ENCODE results near the gene SPHK1.
A peak's percentile ranks its signal among the peaks of the same experiment; 100 is the strongest.

The SPHK1 gene

DNA sequence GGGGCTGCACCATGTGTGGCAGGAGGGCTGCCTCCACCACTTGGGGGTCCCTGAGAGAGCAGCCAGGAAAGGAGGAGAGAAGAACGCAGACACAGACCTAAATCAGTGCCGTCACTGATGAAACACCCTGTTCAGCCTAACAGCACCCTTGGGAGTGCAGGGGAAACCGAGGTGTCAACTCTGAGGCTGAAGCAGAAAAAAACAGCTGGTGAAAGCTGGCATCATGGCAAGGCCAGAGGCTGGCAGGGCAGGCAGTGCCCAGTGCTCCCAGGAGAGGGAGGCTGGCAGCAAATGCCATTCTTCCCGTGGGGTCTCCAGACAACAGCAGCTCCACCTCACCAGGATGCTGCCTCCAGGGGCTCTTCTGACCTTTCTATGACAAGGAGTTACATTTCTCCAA lies 23.1 kb downstream of the SPHK1 start:
- no peak for DNase-seq (ENCODE audit: low spot score)

DNA sequence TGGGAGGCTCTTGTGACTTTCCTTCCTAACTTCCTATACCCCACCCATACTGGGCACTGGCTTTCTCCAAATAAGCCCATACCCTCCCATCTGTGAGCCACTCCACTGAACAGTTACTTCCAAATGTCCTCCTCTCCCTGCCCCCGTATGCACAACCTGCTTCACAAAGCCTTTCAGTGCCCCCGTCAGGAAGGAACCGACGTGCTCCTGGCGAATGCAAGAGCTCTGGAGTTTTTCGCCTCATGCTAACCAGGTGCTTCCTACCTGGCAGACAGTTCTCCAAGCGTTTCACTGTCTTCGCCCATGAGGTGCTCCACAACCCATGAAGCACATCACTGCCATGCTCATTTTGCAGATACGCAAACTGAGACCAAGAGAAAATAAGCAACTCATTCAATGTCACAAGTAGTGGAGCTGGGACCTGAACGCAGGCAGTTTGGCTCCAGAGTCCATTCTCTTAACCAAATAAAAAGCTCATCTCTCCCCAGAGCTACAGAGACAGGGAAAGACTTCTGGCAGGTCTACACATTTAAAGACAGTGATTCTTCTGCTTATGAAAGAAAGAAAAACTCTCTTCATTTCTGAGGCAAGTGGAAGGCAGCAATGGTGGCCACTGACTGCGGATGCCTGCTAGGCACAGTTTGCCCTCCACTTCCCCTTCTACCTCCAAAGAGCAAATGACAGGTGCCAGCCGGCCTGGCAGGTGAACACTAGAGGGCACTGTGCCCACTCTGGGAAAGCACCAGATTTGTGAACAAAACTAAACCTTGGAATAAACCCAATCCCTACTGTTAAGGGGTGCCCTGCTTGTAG lies 23.8 kb downstream of the SPHK1 start:
- DNase-seq (ENCODE audit: low spot score): peak; percentile 68

DNA sequence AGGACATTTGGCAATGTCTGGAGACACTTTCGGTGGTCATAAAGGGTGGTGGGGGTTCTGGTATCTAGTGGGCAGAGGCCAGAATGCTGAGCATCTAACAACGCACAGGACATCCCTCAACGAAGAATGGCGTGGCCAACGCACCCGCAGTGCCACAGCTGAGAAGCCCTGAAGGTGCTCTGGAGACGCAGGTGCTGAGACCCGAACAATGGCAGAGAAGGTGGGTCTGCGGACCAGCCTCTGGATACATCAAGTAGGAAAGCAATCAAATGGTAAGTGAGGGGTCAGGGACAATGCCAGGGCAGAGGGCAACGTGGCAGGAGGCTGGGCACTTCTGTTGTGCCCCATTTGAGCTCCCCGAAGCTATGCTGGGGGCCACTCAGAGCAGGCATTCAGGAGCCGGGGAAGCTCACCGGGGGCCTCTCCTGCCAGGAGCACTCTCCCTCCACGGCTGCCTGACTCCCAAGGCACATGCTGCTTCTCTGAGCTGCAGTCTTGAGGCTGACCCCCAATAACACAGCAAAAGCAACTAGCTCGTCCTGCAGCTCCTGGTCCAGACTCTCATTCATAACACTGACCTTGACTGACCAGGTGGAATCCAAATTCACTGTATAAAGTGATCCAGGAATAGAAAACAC lies 26.0 kb downstream of the SPHK1 start:
- no peak for DNase-seq (ENCODE audit: low spot score)

DNA sequence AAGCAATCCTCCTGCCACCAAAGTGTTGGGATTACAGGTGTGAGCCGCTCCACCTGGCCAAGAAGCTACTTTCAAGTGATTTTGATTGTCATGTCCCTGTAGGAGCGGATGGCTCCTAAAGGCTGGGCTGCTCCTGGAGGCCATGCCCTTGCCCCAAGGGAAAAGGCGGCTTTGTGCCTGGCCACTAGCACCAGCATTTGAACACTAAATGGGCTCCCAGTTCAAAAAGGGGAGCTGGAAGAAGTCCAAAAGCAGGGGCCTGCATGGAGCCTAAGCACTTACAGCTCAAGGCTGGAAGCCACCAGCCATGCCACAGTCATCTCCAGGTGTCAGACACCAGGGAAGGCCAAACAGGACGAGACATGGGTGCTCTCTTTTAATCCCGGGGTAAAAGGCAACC lies 26.8 kb downstream of the SPHK1 start:
- DNase-seq (ENCODE audit: low spot score): no peak

DNA sequence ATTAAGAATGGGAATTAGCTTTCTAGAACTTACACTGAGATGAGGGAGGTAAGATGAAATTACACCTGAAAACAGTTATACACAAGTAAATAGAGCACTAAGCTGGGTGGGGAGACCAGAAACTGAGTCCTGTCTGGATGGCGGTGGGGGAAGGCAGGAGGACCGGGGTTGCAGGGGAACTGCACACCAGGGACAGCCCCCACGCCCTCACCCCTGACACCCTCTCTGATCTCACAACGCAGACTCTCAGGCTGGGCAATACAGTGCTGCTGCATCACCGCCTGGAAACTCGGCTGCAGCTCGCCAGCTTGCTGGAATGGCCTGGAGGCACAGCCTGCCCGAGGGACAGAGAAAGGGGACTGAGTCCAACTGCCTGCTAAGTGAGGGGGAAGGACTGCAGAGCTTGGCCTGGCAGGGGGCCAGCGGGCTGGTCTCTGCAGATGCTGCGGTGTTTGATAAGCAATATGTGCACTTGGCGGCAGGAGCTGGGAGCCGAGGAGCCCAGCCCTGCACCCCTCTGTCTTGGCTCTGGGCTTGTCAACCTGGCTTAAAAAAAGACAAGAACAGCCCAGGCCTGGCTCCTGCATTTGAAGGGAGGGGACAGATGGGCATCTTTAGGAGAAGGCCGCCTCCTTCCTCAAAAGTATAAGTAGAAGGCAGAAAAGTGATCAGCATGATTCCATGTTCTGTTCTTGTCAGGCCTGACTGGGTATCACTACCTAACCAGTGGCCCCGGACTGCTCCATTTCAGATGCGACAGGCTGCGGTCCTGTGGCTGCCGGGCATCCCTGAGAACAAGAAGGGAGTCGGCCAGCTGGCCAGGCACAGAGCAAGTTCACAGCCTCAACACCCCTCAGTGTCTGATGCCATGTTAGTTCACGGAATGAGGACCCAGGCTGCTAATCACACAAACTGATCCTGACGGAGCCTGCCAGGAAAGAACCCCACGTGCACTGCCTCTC lies 30.2 kb downstream of the SPHK1 start:
- DNase-seq (ENCODE audit: low spot score): no peak

DNA sequence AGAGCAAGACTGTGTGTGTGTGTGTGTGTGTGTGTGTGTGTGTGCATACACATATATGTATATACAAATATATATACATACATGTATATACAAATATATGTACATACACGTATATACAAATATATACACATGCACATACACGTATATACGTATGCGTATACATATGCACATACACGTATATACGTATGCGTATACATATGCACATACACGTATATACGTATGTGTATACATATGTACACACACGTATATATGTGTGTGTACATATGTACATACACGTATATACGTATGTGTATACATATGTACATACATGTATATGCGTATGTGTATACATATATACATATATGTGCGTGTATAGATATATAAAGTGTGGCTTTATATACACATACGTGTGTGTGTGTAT lies 31.4 kb downstream of the SPHK1 start:
- DNase-seq (ENCODE audit: low spot score): no peak

DNA sequence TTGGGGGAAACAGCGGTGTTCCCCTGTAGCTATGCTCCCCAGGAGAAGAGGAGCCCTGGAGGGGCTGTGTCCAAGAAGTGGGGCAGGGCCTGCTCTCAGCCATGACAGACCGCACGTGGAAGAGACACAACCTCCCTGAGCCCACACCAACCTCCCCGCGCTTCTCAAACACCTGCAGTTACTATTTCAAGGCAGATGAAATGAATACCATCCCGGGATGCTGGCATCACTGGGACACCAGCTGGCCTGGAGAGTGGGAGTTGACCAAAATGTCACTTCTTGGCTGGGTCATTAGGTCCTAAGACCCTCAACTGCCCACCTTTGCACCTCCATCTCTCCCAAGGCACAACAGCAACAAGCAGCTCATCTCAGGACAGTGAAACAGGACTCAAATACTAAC lies 32.0 kb downstream of the SPHK1 start:
- no peak for DNase-seq (ENCODE audit: low spot score)

DNA sequence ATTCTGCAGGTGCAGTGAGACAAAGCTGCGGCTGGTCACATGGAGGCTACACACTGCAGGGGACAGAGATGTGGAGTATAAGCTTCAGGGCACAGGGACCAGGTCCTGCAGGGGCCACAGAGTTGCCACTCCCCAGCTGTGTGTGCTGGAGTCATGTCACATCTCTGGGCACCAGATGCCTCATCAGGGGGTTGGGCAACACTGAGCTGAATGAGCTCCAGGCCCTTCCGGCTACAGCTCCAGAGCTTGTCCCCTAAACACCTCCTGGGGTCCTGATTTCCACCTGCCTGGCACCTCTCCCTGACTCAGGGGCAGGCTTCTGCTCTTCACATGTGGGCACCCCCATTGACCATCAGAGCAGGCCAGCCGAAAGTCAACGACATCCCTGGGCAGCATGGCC lies 32.5 kb downstream of the SPHK1 start:
- no peak for DNase-seq (ENCODE audit: low spot score)

DNA sequence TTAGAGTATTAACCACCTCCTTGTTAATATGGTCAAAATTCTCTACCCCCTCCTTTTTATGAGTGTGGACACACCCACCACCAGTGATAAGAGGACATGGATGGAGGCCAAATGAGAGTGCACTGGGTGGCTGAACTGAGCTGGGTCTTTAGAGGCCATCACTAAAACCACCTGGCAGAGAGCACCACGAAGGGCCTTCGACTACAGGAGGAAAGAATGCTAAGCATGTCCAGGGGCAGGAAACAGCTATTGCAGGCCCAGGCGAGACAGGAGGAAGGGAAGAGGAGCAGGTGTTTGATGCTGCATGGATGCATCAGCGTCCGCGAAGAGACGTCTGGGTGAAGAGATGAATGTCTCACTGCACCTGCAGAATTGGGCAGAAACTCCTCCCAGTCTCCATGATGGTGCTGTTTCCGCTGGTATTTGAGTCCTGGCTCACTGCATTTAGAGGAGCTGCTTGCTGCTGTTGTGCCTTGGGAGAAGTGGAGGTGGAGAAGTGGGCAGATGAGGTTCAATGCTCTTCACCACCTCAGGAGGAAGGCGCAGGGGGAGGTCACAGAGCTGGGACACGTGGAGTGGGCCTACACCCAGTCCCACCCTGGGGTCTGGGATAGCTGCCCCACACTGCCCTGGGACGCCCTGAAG lies 33.2 kb downstream of the SPHK1 start:
- peak; percentile 15 for DNase-seq (ENCODE audit: low spot score)

DNA sequence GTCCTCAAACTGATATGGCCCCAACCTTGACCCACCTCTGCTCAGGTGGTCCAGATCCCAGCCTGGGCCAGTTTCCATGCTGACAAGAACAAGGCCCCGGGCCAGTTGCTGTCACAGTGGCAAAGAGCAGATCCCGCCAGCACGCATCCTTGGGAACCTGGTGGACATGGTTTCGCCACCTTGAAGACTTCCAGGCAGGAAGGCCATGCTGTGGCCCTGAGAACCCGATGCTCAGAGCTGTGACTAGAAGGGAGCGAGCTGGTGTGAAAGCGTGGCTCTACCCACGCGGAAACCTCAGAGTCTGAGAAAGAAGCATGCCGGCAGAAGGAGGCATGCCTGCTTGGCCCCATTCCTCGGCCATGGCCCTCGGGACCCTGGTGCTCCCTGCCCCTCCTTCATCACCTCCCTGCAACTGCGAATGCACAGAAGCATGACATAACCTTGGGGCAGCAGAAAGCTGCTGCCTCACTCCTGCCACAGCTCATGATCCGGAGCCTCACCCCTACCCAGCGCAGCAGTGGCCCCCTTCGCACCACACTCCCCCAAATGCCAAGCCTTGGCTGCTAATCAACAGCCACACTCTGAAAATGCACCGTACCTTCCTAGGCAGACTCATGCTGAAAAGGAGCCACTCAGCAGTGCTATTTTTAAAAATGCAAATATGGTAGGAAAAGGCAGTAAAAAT lies 35.3 kb downstream of the SPHK1 start:
- DNase-seq (ENCODE audit: low spot score): no peak

DNA sequence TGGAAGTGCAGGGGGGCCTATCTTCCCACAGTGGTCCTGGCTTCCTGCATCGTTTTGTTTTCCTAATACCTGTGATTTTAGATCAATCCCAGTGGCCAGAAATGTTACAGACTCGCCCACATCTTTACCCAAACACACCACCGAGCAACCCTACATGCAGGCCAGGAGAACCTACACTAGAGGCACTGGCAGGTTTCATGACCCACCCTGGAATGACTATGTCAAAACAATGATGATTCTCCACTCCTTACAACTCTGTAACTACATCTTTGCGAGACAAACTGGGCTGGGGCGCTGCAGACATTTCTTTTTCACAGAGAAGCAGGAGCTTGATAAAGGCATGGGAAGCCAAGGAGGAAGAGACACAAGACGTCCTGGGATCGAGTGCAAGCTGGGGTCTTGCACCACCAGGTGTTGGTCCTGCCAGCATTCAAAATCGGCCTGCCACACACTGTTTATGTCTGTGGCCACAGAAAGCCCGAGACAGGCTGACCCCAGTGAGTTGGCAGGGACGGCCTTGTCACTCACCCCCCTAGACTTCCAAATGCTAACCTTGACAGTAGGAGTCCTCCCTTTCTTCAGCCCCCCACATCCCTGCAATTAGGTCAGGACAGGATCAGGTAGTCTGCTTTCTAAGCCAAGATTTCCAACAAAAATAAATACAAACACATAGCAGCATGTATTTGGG lies 36.1 kb downstream of the SPHK1 start:
- DNase-seq (ENCODE audit: low spot score): no peak

DNA sequence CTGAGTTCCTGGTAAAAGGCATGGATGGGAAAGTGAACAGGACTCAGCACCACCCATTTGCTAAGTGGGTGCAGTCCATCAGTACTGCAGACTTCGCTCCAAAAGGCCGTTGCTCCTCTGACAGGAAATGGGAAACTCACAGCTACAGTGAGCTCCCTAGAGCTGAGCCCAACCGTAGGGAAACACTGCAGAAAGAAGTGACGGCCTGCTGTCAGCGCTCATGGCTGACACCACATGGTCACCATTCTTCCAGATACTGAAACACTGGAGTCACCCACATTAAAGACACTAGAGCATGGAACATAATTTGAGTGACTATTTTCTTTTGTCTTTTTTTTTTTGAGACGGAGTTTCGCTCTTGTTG lies 36.6 kb downstream of the SPHK1 start:
- DNase-seq (ENCODE audit: low spot score): no peak

DNA sequence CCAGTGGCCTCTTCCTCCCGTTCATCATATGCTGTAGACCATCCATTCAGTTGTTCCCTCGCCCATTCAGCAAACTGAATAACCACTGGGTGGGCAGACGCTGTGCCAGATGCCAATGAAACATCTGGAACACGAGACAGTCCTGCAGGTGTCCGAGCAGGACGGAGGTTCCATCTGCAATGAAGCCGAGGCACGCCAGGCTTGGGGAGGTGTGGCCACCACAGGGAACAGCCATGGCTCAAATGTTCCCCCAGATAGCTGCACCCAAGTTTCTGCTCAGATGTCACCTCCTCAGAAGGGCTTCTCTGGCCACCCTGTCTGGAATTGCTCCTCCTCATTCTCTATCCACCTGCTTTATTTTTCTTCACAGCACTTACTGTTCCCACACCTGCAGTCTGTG lies 38.0 kb downstream of the SPHK1 start:
- no peak for DNase-seq (ENCODE audit: low spot score)

DNA sequence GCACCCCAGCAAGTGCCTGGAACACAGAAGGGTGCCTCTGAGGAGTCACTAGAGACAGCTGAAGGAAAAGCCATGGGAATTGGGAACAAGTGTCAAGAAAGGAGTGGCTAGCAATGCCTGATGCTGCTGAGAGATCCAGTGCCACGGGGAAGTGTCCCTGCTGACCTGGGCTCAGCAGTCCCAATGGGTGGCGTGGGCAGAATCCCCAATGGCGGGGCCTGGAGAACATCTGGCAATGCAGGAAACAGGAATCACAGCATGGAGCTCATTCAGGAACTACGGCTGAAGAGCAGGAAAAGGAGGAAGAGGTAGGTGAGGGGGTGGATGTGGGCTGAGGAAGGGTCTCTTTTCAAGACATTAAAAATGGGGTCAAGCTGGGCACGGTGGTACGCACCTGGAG lies 38.5 kb downstream of the SPHK1 start:
- no peak for DNase-seq (ENCODE audit: low spot score)

DNA sequence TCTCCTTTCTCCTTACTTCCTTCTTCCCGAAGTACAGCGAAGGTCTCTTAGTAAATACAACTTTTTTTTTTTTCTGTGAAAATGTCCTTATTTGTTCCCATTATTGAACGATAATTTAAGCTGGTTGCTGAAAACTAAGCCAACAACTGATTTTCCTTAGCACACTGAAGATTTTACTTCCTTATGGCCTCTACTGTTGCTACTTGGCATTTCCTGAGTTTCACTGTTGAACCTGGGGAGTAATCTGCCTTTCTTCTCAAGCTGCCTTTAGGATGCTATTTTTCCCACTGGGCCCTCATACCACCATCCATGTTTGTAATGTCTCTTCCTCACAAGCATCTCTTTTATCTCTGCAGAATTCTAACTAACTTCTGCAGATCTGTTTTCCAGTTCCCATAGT lies 42.4 kb downstream of the SPHK1 start:
- no peak for DNase-seq (ENCODE audit: low spot score)

DNA sequence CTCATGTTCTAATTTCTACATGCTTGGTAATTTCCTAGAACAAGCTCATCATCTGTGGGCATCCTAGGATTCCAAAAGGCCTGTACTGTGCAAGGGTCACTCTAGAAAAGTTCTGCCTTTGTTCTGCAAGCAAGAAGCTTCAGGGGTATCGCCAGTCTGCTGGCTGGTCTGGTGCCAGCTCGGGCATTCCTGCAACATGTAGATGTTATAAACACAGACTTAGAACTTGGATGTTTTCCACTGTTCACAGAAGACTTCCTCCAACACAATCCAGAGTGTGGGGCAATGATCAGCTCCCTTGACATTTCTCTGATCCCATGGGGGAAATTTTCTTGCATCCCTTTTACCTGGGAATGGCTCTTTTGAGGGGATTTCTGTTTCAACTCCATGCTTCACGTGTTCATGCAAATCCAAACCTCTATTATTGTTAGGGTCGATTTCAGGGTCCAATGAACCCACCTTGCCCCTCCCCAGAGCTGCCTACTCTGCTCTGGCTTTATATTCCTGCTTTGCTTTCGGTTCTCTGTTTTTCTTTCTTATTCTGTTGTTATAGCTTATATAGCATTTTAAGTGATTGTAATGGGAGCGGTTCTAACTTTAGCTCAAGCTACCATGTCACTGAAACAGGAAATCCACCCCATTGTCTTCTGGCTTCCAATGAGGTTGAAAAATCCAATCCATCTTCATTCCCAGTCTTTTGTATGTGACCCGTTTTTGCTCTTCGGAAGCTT lies 43.3 kb downstream of the SPHK1 start:
- DNase-seq (ENCODE audit: low spot score): no peak

DNA sequence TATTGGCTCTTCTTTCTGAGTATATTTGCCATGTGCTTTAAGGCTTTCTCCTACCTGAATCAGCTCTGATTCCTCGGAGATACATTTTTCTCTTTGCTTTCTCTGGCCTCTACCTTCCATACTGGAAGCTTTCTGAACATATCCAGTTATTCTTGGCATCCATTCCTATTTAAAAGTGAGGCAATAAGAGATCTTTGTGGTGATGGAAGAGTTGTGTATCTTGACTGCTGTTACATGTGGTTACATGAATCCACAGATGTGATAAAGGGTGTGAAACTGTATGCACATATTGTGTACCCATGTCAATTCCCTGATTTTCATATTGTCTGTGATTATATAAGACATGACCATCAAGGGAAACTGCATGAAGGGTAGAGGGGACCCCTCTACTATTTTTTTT lies 44.1 kb downstream of the SPHK1 start:
- no peak for DNase-seq (ENCODE audit: low spot score)

DNA sequence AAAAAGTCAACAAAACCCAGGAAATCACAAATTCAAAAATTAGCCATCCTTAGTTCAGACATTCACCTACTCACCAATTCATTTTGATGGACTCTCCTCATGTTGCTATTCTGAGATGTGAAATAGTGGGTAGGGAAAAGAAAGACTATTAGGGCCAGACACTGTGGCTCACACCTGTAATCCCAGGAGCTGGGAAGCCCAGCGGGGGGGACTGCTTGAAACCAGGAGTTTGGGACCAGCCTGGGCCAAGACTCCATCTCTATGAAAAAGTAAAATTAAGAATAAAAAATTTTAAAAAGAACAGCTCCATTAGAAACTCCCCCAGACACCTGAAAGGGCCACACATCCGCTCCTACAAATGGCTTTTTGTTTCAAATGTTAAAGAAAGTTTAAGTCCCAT lies 47.1 kb downstream of the SPHK1 start:
- DNase-seq (ENCODE audit: low spot score): no peak

DNA sequence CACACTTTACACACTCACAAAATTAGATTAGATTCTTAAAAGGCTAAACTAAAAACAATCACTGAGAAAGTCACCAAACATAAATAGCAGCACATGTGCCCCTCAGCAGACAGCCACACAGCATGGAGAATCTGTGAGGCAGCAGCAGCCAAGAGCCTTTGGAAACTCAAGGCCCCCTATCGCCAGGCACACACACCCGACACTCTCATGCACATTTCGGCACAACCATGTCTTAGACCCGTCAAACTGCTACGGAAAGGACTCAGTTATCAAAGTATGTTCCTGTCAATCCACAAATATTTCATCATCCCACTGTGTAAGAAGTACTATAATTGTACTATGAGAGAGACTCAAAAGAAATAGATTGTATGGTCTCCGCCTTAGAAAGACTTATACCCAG lies 47.6 kb downstream of the SPHK1 start:
- DNase-seq (ENCODE audit: low spot score): no peak

DNA sequence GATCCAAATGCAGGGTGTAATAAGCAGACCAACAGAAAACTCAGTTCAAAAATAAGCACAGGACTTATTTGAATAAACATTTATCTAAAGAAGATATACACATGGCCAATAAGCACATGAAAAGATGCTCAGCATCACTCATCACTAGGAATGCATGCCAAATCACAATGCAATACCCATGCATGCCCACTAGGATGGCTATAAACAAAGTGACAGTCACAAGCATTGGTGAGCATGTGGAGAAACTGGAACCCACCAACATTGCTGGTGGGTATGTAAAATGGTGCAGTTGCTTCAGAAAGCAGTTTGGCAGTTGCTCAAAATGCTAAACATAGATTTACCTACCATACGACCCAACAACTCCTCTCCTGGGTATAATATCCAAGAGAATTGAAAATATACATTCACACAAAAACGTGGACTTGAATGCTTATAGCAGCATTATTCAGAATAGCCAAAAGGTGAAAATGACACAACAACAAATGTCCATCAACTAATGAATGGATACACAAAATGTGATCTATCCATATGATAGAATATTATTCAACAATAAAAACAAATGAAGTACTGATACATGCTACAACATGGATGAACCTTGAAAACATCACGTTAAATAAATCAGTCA lies 48.4 kb downstream of the SPHK1 start:
- DNase-seq (ENCODE audit: low spot score): no peak

Data from LoVo (cell line).